H9 (cell line): ENCODE measurements around the gene GLT1D1. TPM values are rescaled to one million over a fixed set of nuclear protein-coding genes. Genes with fewer than 3 reads are reported as not detected.

Source experiments
- DNase-seq: peaks from one replicate; pipeline ENCODE4 v3.0.0-alpha.2; 2017
- H2AFZ ChIP-seq: one replicate; pipeline ENCODE4 v1.6.1; 2013; ENCODE audit warnings: mild to moderate bottlenecking, low read length, control low read depth, moderate library complexity
- H2AK5ac ChIP-seq: 2 replicates; pipeline ENCODE4 v1.6.1; 2013; ENCODE audit warnings: low read length, control low read depth, mixed read lengths; ENCODE audit not compliant: insufficient read length
- H2BK120ac ChIP-seq: one replicate; pipeline ENCODE4 v1.6.1; 2013; ENCODE audit warnings: low read depth, mild to moderate bottlenecking, low read length, control low read depth, inconsistent platforms; ENCODE audit not compliant: poor library complexity, severe bottlenecking
- H2BK12ac ChIP-seq: 2 replicates; pipeline ENCODE4 v1.6.1; 2013; ENCODE audit warnings: low read length, control low read depth, mixed read lengths, low read depth; ENCODE audit not compliant: insufficient read length
- H2BK15ac ChIP-seq: 2 replicates; pipeline ENCODE4 v1.6.1; 2013; ENCODE audit warnings: low read depth, low read length, control low read depth
- H2BK20ac ChIP-seq: one replicate; pipeline ENCODE4 v1.6.1; 2013; ENCODE audit warnings: low read depth, mild to moderate bottlenecking, low read length, control low read depth, inconsistent platforms; ENCODE audit not compliant: poor library complexity, severe bottlenecking
- H2BK5ac ChIP-seq: 2 replicates; pipeline ENCODE4 v1.6.1; 2013; ENCODE audit warnings: low read length, control low read depth, mixed read lengths; ENCODE audit not compliant: insufficient read length
- H3K14ac ChIP-seq: 2 replicates; pipeline ENCODE4 v1.6.1; 2013; ENCODE audit warnings: low read length, control low read depth; ENCODE audit not compliant: insufficient read depth
- H3K18ac ChIP-seq: 2 replicates; pipeline ENCODE4 v1.6.1; 2013; ENCODE audit warnings: low read depth, mild to moderate bottlenecking, mixed read lengths, low read length, control low read depth; ENCODE audit not compliant: insufficient read length
- H3K23ac ChIP-seq: 2 replicates; pipeline ENCODE4 v1.6.1; 2013; ENCODE audit warnings: low read length, control low read depth, mixed read lengths, low read depth; ENCODE audit not compliant: insufficient read length
- H3K23me2 ChIP-seq: 2 replicates; pipeline ENCODE4 v1.6.1; 2013; ENCODE audit warnings: low read depth, mild to moderate bottlenecking, mixed read lengths, low read length, control low read depth; ENCODE audit not compliant: insufficient read length, poor library complexity, severe bottlenecking
- H3K27ac ChIP-seq: 2 replicates; pipeline ENCODE4 v1.5.1; 2013; ENCODE audit warnings: low read length, control low read depth, mixed read lengths, low read depth; ENCODE audit not compliant: insufficient read length
- H3K27me3 ChIP-seq: 2 replicates; pipeline ENCODE4 v1.6.1; 2013; ENCODE audit warnings: low read length, control low read depth, inconsistent platforms; ENCODE audit not compliant: insufficient read depth
- H3K4ac ChIP-seq: 2 replicates; pipeline ENCODE4 v1.6.1; 2013; ENCODE audit warnings: low read depth, mild to moderate bottlenecking, control low read depth, inconsistent platforms, low read length, moderate library complexity
- H3K4me1 ChIP-seq: 2 replicates; pipeline ENCODE4 v1.6.1; 2013; ENCODE audit warnings: low read length, control low read depth, inconsistent platforms; ENCODE audit not compliant: insufficient read depth
- H3K4me2 ChIP-seq: 2 replicates; pipeline ENCODE4 v1.6.1; 2013; ENCODE audit warnings: low read length, control low read depth, mixed read lengths; ENCODE audit not compliant: insufficient read length, insufficient read depth
- H3K56ac ChIP-seq: 2 replicates; pipeline ENCODE4 v1.6.1; 2013; ENCODE audit warnings: low read depth, mild to moderate bottlenecking, mixed read lengths, low read length, control low read depth; ENCODE audit not compliant: insufficient read length
- H3K79me1 ChIP-seq: 2 replicates; pipeline ENCODE4 v1.6.1; 2013; ENCODE audit warnings: low read depth, mild to moderate bottlenecking, moderate library complexity, low read length, control low read depth, inconsistent platforms; ENCODE audit not compliant: insufficient read depth, poor library complexity, severe bottlenecking
- H3K79me2 ChIP-seq: 2 replicates; pipeline ENCODE4 v1.6.1; 2013; ENCODE audit warnings: low read length, control low read depth, inconsistent platforms; ENCODE audit not compliant: insufficient read depth
- H3K9ac ChIP-seq: 2 replicates; pipeline ENCODE4 v1.6.1; 2013; ENCODE audit warnings: low read length, control low read depth, mixed read lengths; ENCODE audit not compliant: insufficient read length; ENCODE audit errors: extremely low read depth
- H3K9me3 ChIP-seq: one replicate; pipeline ENCODE4 v1.6.1; 2013; ENCODE audit warnings: low read depth, low read length, inconsistent platforms; ENCODE audit not compliant: control insufficient read depth
- H3T11ph ChIP-seq: one replicate; pipeline ENCODE4 v1.6.1; 2013; ENCODE audit warnings: mild to moderate bottlenecking, low read length, control low read depth, inconsistent platforms
- H4K20me1 ChIP-seq: one replicate; pipeline ENCODE4 v1.6.1; 2013; ENCODE audit not compliant: control insufficient read depth, insufficient read length, insufficient read depth
- H4K5ac ChIP-seq: 2 replicates; pipeline ENCODE4 v1.6.1; 2013; ENCODE audit warnings: low read depth, mild to moderate bottlenecking, mixed read lengths, low read length, control low read depth; ENCODE audit not compliant: insufficient read length
- H4K8ac ChIP-seq: replicated peaks from 2 replicates; pipeline ENCODE4 v1.6.1; 2013; ENCODE audit warnings: low read length, control low read depth, mixed read lengths, low read depth; ENCODE audit not compliant: insufficient read length
- H4K91ac ChIP-seq: 2 replicates; pipeline ENCODE4 v1.6.1; 2013; ENCODE audit warnings: low read depth, mild to moderate bottlenecking, moderate library complexity, mixed read lengths, low read length, control low read depth; ENCODE audit not compliant: insufficient read length
- H3K27ac Mint-ChIP-seq, 3 experiments: 2 replicates in 2 of 3; 3 replicates in 1 of 3; pipeline ENCODE4 v1.8.0; 2020 to 2021; ENCODE audit warnings: mixed read lengths in 3 of 3, mild to moderate bottlenecking in 1 of 3, moderate library complexity in 1 of 3
- H3K27me3 Mint-ChIP-seq: 2 replicates; pipeline ENCODE4 v1.8.0; 2021; ENCODE audit warnings: low read depth, mild to moderate bottlenecking, moderate library complexity, mixed read lengths
- H3K36me3 Mint-ChIP-seq, 3 experiments: 2 replicates in 2 of 3; 3 replicates in 1 of 3; pipeline ENCODE4 v1.8.0; 2020 to 2021; ENCODE audit warnings: low read depth in 3 of 3, mixed read lengths in 3 of 3; ENCODE audit not compliant: insufficient read depth in 1 of 3
- H3K4me1 Mint-ChIP-seq, 2 experiments: 2 replicates each; pipeline ENCODE4 v1.8.0; 2020; ENCODE audit warnings: mixed read lengths in 2 of 2
- H3K4me3 Mint-ChIP-seq, 2 experiments: 2 replicates in 1 of 2; 3 replicates in 1 of 2; pipeline ENCODE4 v1.8.0; 2020 to 2021; ENCODE audit warnings: mild to moderate bottlenecking in 2 of 2, mixed read lengths in 2 of 2, moderate library complexity in 1 of 2
- H3K9me3 Mint-ChIP-seq, 2 experiments: 2 replicates in 1 of 2; 3 replicates in 1 of 2; pipeline ENCODE4 v1.8.0; 2020; ENCODE audit warnings: mild to moderate bottlenecking in 2 of 2, mixed read lengths in 2 of 2, moderate library complexity in 1 of 2
- WGBS: extraction: QIAGEN DNeasy Blood & Tissue Kit; methylation state at CpG from one replicate; pipeline ENCODE4 v1.1.7; 2013; ENCODE audit warnings: missing lambda C conversion rate, low lambda C conversion rate, mixed read lengths; ENCODE audit not compliant: insufficient read length; ENCODE audit errors: extremely low coverage; 5-methylcytosine and 5-hydroxymethylcytosine counted together
- total RNA-seq: library from RNA; stranded (reverse); gene quantifications from 2 replicates; pipeline ENCODE4 v1.2.1, GENCODE V29; 2021
- TF ChIP-seq, protein P1 (sequence below): fragments of 200-600 bp; sonication (generic); conservative IDR thresholded peaks from 3 replicates; pipeline ENCODE4 v1.8.0; 2021; ENCODE audit warnings: antibody characterized with exemption, mild to moderate bottlenecking

GLT1D1 gene
- total RNA-seq, 1 experiment from 2014 or later, result 7.0 TPM

DNA sequence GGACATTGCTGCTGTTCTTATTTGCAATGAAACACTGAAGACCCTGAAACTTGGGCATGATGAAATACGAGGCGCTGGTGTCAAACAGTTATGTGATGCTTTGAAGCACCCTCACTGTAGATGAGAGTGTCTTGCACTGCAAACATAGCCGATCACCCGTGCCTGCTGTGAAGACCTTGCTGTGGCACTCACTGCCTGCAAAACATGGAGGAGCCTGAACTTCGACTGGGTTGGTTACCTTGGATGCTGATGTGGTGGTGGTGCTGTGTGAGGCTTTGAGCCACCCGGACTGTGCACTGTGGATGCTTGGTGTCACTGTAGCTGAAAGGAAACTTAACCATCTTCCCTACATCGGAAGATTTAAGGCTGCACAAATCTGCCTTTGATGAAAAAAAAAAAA, 162.9 kb downstream of the GLT1D1 start:
- no peak overlapping the region for H2AFZ ChIP-seq
- no peaks in the 10 kb centered on the region for H3K79me1 ChIP-seq
- H2BK15ac ChIP-seq, result no peak overlapping the region
- peaks cover 48% of the 10 kb centered on the region for H3K27me3 Mint-ChIP-seq
- no peaks in the 10 kb centered on the region for H3K79me2 ChIP-seq
- no peak overlapping the region for H4K8ac ChIP-seq
- H3K27ac ChIP-seq, result no peak overlapping the region
- no peak overlapping the region for H2AK5ac ChIP-seq
- H4K5ac ChIP-seq, result no peak overlapping the region
- no peaks in the 10 kb centered on the region for H3K27me3 ChIP-seq
- H3K4me1 ChIP-seq, result no peaks in the 10 kb centered on the region
- H4K20me1 ChIP-seq, result no peaks in the 10 kb centered on the region
- no peaks in the 10 kb centered on the region for H3K23me2 ChIP-seq
- TF ChIP-seq, protein P1, sequence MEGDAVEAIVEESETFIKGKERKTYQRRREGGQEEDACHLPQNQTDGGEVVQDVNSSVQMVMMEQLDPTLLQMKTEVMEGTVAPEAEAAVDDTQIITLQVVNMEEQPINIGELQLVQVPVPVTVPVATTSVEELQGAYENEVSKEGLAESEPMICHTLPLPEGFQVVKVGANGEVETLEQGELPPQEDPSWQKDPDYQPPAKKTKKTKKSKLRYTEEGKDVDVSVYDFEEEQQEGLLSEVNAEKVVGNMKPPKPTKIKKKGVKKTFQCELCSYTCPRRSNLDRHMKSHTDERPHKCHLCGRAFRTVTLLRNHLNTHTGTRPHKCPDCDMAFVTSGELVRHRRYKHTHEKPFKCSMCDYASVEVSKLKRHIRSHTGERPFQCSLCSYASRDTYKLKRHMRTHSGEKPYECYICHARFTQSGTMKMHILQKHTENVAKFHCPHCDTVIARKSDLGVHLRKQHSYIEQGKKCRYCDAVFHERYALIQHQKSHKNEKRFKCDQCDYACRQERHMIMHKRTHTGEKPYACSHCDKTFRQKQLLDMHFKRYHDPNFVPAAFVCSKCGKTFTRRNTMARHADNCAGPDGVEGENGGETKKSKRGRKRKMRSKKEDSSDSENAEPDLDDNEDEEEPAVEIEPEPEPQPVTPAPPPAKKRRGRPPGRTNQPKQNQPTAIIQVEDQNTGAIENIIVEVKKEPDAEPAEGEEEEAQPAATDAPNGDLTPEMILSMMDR, result no peak
- H3K36me3 Mint-ChIP-seq, result no peaks in the 10 kb centered on the region; a peak in 1 of 7 replicates
- peaks cover 0 to 2% of the 10 kb centered on the region in 2 experiments; a peak in 2 of 5 replicates for H3K9me3 Mint-ChIP-seq
- no peak overlapping the region for H3K14ac ChIP-seq
- H3K9me3 ChIP-seq, result no peaks in the 10 kb centered on the region
- no peak overlapping the region for H3T11ph ChIP-seq
- no peak overlapping the region for H3K4me2 ChIP-seq
- no peak overlapping the region for H2BK20ac ChIP-seq
- no peak overlapping the region for H3K27ac Mint-ChIP-seq
- no peak overlapping the region for H3K4me3 Mint-ChIP-seq
- no peak overlapping the region for H3K4ac ChIP-seq
- WGBS, result no CpG with 5 or more reads among the region's 7 CpGs
- no peak for DNase-seq
- no peak overlapping the region for H2BK12ac ChIP-seq
- no peak overlapping the region for H2BK120ac ChIP-seq
- H3K9ac ChIP-seq, result no peak overlapping the region
- H3K56ac ChIP-seq, result no peak overlapping the region
- no peak overlapping the region for H4K91ac ChIP-seq
- no peaks in the 10 kb centered on the region for H3K4me1 Mint-ChIP-seq
- H3K23ac ChIP-seq, result no peak overlapping the region
- H2BK5ac ChIP-seq, result no peak overlapping the region
- no peak overlapping the region for H3K18ac ChIP-seq
